ENCODE data around the gene SYNJ1.

GRCh38 chr21:32765058-32765457 lies 37.2 kb upstream of the SYNJ1 start:
- TF ChIP-seq CTCF (IDR thresholded peaks at IDR 0.05) (no peak), POLR2A (IDR thresholded peaks at IDR 0.05) (no peak)

Data from prostate gland (tissue), 2 donors.